Activated CD8-positive, alpha-beta memory T cell treated with anti-CD3 and anti-CD28 coated beads for 48 hours (primary cell): Measurements from ENCODE around the gene KIF19.
"Not testable (repeated sequence)": the region's sequence is repeated elsewhere in the genome, so short reads cannot be mapped to it uniquely, and the experiment has no call there.

Experiments
- DNase-seq, 3 experiments: peaks; one replicate each; pipeline ENCODE4 v3.0.0-alpha.2; 2020; ENCODE audit warnings: low read depth in 2 of 3, low spot score in 2 of 3

Gene KIF19

GRCh38 chr17:74325743-74326379, at the start of gene KIF19:
Gene KIF19 (plus strand): TSS chr17:74326226. CDS start chr17:74326350, 124 bp downstream.
- peak; percentile 22 to 36 (median 34) for DNase-seq

GRCh38 chr17:74276541-74277009, 49.5 kb upstream of the KIF19 start:
- DNase-seq: no peak

GRCh38 chr17:74277935-74278334, 48.1 kb upstream of the KIF19 start:
- no peak for DNase-seq

GRCh38 chr17:74279617-74280016, 46.4 kb upstream of the KIF19 start:
- DNase-seq: not testable (repeated sequence)

GRCh38 chr17:74280093-74280513, 45.9 kb upstream of the KIF19 start:
- no peak for DNase-seq

- DNase-seq: no peak
Measured at GRCh38 chr17:74281799-74282198, 44.2 kb upstream of the KIF19 start.

GRCh38 chr17:74282274-74282586, 43.8 kb upstream of the KIF19 start:
- DNase-seq: not testable (repeated sequence)

- peak in 1 of 3 experiments; percentile 59 for DNase-seq
Measured at GRCh38 chr17:74282587-74283370, 43.2 kb upstream of the KIF19 start.

GRCh38 chr17:74283371-74283673, 42.7 kb upstream of the KIF19 start:
- no peak for DNase-seq

- no peak for DNase-seq
Measured at GRCh38 chr17:74287031-74287602, 38.9 kb upstream of the KIF19 start.

- DNase-seq: no peak
Measured at GRCh38 chr17:74288785-74289184, 37.2 kb upstream of the KIF19 start.

GRCh38 chr17:74289688-74290087, 36.3 kb upstream of the KIF19 start:
- DNase-seq: no peak

GRCh38 chr17:74290340-74290739, 35.7 kb upstream of the KIF19 start:
- DNase-seq: no peak

GRCh38 chr17:74292495-74292894, 33.5 kb upstream of the KIF19 start:
- no peak for DNase-seq

GRCh38 chr17:74295625-74296547, 30.1 kb upstream of the KIF19 start:
- DNase-seq: no peak

- no peak for DNase-seq
Measured at GRCh38 chr17:74296548-74296936, 29.5 kb upstream of the KIF19 start.

GRCh38 chr17:74297941-74298340, 28.1 kb upstream of the KIF19 start:
- no peak for DNase-seq

- no peak for DNase-seq
Measured at GRCh38 chr17:74298778-74299177, 27.2 kb upstream of the KIF19 start.

- DNase-seq: no peak
Measured at GRCh38 chr17:74299226-74300009, 26.6 kb upstream of the KIF19 start.

- no peak for DNase-seq
Measured at GRCh38 chr17:74303305-74303704, 22.7 kb upstream of the KIF19 start.

GRCh38 chr17:74304184-74304583, 21.8 kb upstream of the KIF19 start:
- no peak for DNase-seq
